Aorta (tissue), 5 donors: ENCODE data around the gene RNU6-7. TPM values are rescaled to one million over a fixed set of nuclear protein-coding genes. Genes with fewer than 3 reads are reported as not detected.

Source experiments
- ATAC-seq: fragments of 200-7000 bp; cut with Tn5 transposase; one replicate; pipeline ENCODE4 v1.9.1; 2022; ENCODE audit warnings: moderate library complexity; ENCODE audit not compliant: low FRiP score
- DNase-seq, 2 donors: peaks; one replicate each; pipeline ENCODE4 v3.0.0-alpha.2; 2020
- H3K27ac ChIP-seq, 2 donors: one replicate each; pipeline ENCODE4 v1.5.1; 2013; ENCODE audit warnings: low read length in 2 of 2, mild to moderate bottlenecking in 2 of 2, moderate library complexity in 2 of 2, control low read depth in 1 of 2, inconsistent platforms in 1 of 2, low read depth in 1 of 2
- H3K27me3 ChIP-seq, 2 donors: one replicate each; pipeline ENCODE4 v1.6.1; 2013; ENCODE audit warnings: control low read depth in 1 of 2, low read length in 1 of 2, mild to moderate bottlenecking in 1 of 2, moderate library complexity in 1 of 2; ENCODE audit not compliant: insufficient read depth in 2 of 2, control insufficient read depth in 1 of 2
- H3K36me3 ChIP-seq, 2 donors: one replicate each; pipeline ENCODE4 v1.6.1; 2013; ENCODE audit warnings: control low read depth in 1 of 2, low read length in 1 of 2, mild to moderate bottlenecking in 1 of 2; ENCODE audit not compliant: insufficient read depth in 2 of 2, control insufficient read depth in 1 of 2
- H3K4me1 ChIP-seq, 2 donors: one replicate each; pipeline ENCODE4 v1.6.1; 2013; ENCODE audit warnings: low read length in 2 of 2, control low read depth in 1 of 2, mild to moderate bottlenecking in 1 of 2, moderate library complexity in 1 of 2; ENCODE audit not compliant: insufficient read depth in 2 of 2, control insufficient read depth in 1 of 2
- H3K4me3 ChIP-seq, 2 donors: one replicate each; pipeline ENCODE4 v1.5.1; 2013; ENCODE audit warnings: low read length in 2 of 2, control low read depth in 1 of 2, mild to moderate bottlenecking in 1 of 2
- H3K9me3 ChIP-seq: one replicate; pipeline ENCODE4 v1.6.1; 2013; ENCODE audit warnings: mild to moderate bottlenecking, low read length; ENCODE audit not compliant: control insufficient read depth
- WGBS, 2 donors: extraction: QIAGEN DNeasy Blood & Tissue Kit; methylation state at CpG; one replicate each; pipeline ENCODE4 v1.1.7; 2013; 5-methylcytosine and 5-hydroxymethylcytosine counted together
- intact Hi-C, 2 donors: fragments of 100-400 bp; cut with DNase I; formaldehyde crosslinking; loops; one replicate each; pipeline versions ENCODE4 v1.14.2 to v1.15.0; 2022
- polyA plus RNA-seq, 2 donors: library from polyadenylated mRNA; stranded (reverse); fragments of 200-250 nt; gene quantifications; one replicate each; pipeline ENCODE4 v1.2.3, GENCODE V29; 2013
- total RNA-seq, 2 donors: library from RNA; stranded (reverse); fragmentation: NEBNext Ultra II Directional; extraction: Animal tissue kit (Norgen Biotek cat#: 25700); gene quantifications; one replicate each; pipeline ENCODE4 v1.2.1, GENCODE V29; 2021
- donor health status: healthy with polysubstance abuse.
- donor health status: Bipolar disorder and iron deficiency.
- donor health status: DM: no; HTN: no; CAD: no.
- donor health status: DM: no; HTN: no; CAD: no.
- donor health status: DM: yes; HTN: yes; CAD: no.

Gene RNU6-7
- total and polyA plus RNA-seq, 4 donors: not detected

DNA sequence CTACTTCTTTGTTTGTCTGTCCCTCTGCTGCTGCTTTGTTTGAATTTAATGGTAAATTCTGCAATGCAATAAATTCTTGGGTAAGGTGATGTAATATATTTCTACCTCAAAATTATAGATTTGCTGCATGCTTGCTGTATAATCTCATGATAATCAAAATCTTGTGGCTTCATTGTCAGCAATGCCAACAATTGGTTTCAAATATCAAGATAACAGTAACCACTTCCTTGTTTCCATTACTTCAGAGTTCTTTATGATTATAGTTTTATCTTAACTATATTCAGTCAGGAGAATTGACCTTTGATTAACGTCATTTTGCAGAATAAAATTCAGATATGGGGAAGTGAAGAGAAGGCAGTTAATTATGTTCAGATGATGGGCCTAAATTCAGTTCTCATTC lies 31.4 kb downstream of the RNU6-7 start:
- ATAC-seq: no peak
- Histone ChIP-seq H3K27me3 (no peaks in the 10 kb centered on the region), H3K36me3 (no peaks in the 10 kb centered on the region), H3K27ac (no peak overlapping the region), H3K9me3 (no peaks in the 10 kb centered on the region), H3K4me3 (no peak overlapping the region), H3K4me1 (peaks cover 0 to 4% of the 10 kb centered on the region in 2 donors)
- intact Hi-C loops: no loop called here
- no peak for DNase-seq
- 80 to 83% methylated on average over 1 of the region's 1 CpG for WGBS, 2 donors

DNA sequence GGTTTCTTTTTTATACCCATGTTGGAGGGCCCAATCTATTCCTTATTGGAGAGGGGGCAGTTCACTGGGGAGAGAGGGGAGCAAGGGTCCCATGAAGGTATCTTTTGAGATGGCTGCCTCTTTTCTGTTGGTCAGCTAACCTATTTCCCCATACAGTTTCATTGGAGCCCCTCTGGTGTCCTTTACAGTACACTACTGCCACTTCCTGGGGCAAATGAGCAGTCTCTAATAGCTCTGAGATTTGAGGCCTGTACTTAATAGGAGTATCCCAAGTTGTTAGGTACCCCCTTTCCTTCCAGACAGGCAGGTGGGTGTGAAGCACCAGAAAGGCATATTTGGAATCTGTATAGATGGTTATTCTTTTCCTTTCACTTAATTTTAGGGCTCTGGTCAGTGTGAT lies 42.6 kb downstream of the RNU6-7 start:
- Histone ChIP-seq H3K36me3 (no peaks in the 10 kb centered on the region), H3K27ac (no peak overlapping the region), H3K9me3 (peaks cover 3% of the 10 kb centered on the region), H3K27me3 (no peaks in the 10 kb centered on the region), H3K4me3 (no peak overlapping the region), H3K4me1 (no peaks in the 10 kb centered on the region)
- DNase-seq: no peak
- ATAC-seq: no peak
- intact Hi-C loops: no loop called here

GRCh38 chr14:32246751-32247150 lies 44.9 kb downstream of the RNU6-7 start:
- Histone ChIP-seq H3K27me3 (no peaks in the 10 kb centered on the region), H3K27ac (no peak overlapping the region), H3K4me3 (no peak overlapping the region), H3K4me1 (no peaks in the 10 kb centered on the region), H3K9me3 (no peaks in the 10 kb centered on the region), H3K36me3 (no peaks in the 10 kb centered on the region)
- 95 to 99% methylated on average over 5 of the region's 5 CpGs for WGBS, 2 donors
- no peak for DNase-seq
- ATAC-seq: no peak
- intact Hi-C loops: no loop called here

- Histone ChIP-seq H3K27me3 (no peaks in the 10 kb centered on the region), H3K9me3 (no peaks in the 10 kb centered on the region), H3K36me3 (no peaks in the 10 kb centered on the region), H3K4me3 (no peak overlapping the region), H3K4me1 (no peaks in the 10 kb centered on the region), H3K27ac (no peak overlapping the region)
- no peak for ATAC-seq
- WGBS, 2 donors: 81 to 87% methylated on average over 5 of the region's 5 CpGs
- no peak for DNase-seq
- intact Hi-C loops: no loop called here
These were observed 47.5 kb downstream of the RNU6-7 start for GRCh38 chr14:32249371-32249770.

DNA sequence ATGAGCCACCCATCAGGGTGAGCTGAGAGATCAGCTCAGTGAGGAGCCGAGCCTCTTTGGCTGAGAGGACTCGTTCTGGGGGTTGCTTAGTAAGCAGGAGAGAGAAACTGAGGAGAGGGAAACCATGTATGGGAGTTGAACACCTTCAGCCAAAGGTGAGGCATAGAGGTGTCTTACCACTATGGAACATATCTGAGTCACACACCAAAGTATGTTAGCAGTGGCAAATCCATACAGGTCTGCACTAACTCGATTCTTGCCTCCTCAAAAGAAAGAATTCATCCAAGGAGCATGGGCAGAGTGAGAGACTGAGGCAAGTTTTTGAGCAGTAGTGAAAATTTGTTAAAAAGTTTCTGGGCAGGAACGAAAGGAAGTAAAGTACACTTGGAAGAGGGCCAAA lies 47.9 kb downstream of the RNU6-7 start:
- Histone ChIP-seq H3K27ac (no peak overlapping the region), H3K27me3 (no peaks in the 10 kb centered on the region), H3K4me3 (no peak overlapping the region), H3K4me1 (no peaks in the 10 kb centered on the region), H3K9me3 (no peaks in the 10 kb centered on the region), H3K36me3 (no peaks in the 10 kb centered on the region)
- WGBS, 2 donors: 92 to 95% methylated on average over 4 of the region's 4 CpGs
- ATAC-seq (no peak), DNase-seq (no peak)
- intact Hi-C loops: loop anchor here (5.0 to 10.0 kb wide), 6 partner anchors 47 to 742 kb away; partner anchors contain the start of genes RNU6-7 (in 1 of the 2) and RNU6-8 (in 1 of the 2)

GRCh38 chr14:32250681-32251080 lies 48.8 kb downstream of the RNU6-7 start:
- intact Hi-C loops: loop anchor here (5.0 to 10.0 kb wide), 6 partner anchors 48 to 743 kb away; partner anchors contain the start of genes RNU6-7 (in 1 of the 2) and RNU6-8 (in 1 of the 2)
- no peak overlapping the region for H3K27ac ChIP-seq
- WGBS, 2 donors: 80 to 87% methylated on average over 3 of the region's 3 CpGs
- no peaks in the 10 kb centered on the region for H3K4me1 ChIP-seq
- no peak for DNase-seq
- no peak for ATAC-seq
- H3K4me3 ChIP-seq: no peak overlapping the region
- no peaks in the 10 kb centered on the region for H3K27me3 ChIP-seq
- no peaks in the 10 kb centered on the region for H3K36me3 ChIP-seq
- no peaks in the 10 kb centered on the region for H3K9me3 ChIP-seq

GRCh38 chr14:32251530-32251929 lies 49.7 kb downstream of the RNU6-7 start:
- intact Hi-C loops: loop anchor here (5.0 to 10.0 kb wide), 6 partner anchors 49 to 744 kb away; partner anchors contain the start of genes RNU6-7 (in 1 of the 2) and RNU6-8 (in 1 of the 2)
- H3K36me3 ChIP-seq: no peaks in the 10 kb centered on the region
- H3K9me3 ChIP-seq: no peaks in the 10 kb centered on the region
- no peak overlapping the region for H3K4me3 ChIP-seq
- no peaks in the 10 kb centered on the region for H3K4me1 ChIP-seq
- no peaks in the 10 kb centered on the region for H3K27me3 ChIP-seq
- WGBS, 2 donors: 40 to 47% methylated on average over 4 of the region's 4 CpGs
- no peak for ATAC-seq
- no peak overlapping the region for H3K27ac ChIP-seq
- DNase-seq: no peak

Other genes starting within 250 kb of the RNU6-7 start
- gene ARHGAP5, start 124.7 kb upstream of the RNU6-7 start, total RNA-seq: 100 to 1,000 TPM; 114 to 120 TPM
- 10 to 100 TPM; 20.7 to 22.5 TPM for gene ARHGAP5, start 124.7 kb upstream of the RNU6-7 start, polyA plus RNA-seq
- not detected for gene RNU6-8, start 1.2 kb downstream of the RNU6-7 start, total RNA-seq
- gene RNU6-8, start 1.2 kb downstream of the RNU6-7 start, polyA plus RNA-seq: not detected
- gene AKAP6, start 127.3 kb downstream of the RNU6-7 start, total RNA-seq: 100 to 1,000 TPM in 1 of 2 donors, 10 to 100 TPM in 1; 79.3 to 211 TPM
- gene AKAP6, start 127.3 kb downstream of the RNU6-7 start, polyA plus RNA-seq: 10 to 100 TPM in 1 of 2 donors, 1 to 10 TPM in 1; 7.4 to 13.9 TPM